GM21447 (cell line): ENCODE results near the gene SPATA20.

Experiments
- ATAC-seq: cut with Tn5 transposase; IDR thresholded peaks from one replicate; pipeline ENCODE4 v1.9.1; 2021; ENCODE audit not compliant: unreplicated experiment

Gene SPATA20

GRCh38 chr17:50519141-50519834 lies 27.7 kb upstream of the SPATA20 start:
- ATAC-seq: no peak

DNA sequence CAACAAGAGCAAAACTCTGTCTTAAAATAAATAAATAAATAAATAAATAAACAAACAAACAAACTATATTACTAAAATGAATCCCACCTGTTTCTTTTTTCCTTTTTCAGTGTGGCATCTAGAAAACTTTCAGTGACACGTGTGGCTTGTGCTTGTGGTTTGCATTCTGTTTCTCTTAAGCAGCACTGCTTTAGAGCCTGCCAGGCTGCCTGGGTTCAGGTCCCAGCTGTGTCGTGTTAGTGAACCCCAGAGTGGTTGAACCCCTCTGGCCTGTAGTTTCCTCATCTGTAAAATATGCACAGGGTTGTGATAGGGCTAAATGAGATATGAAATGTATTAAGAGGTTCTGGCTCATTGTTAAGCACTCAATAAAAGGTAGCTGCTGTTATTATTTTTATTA lies 26.5 kb upstream of the SPATA20 start:
- no peak for ATAC-seq

DNA sequence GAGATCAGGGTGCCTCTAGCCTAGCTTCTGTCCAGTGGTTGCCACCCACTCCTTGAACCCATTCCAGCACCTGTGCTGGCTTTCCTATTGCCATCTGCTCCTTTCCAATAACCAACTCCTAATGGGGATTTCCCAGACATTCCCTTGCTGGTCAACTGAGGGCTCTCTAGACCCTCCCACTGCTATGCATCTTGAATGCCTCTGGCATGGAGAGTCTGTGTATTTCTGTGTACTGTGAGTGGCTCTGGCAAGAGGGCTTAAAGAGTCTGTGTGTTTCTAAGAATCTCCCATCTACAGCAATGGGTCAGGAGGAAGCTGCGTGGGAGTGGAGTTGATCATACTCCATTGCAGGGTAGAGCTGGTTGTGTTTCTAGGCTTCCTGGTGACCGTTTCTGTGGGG lies 25.5 kb upstream of the SPATA20 start:
- no peak for ATAC-seq

DNA sequence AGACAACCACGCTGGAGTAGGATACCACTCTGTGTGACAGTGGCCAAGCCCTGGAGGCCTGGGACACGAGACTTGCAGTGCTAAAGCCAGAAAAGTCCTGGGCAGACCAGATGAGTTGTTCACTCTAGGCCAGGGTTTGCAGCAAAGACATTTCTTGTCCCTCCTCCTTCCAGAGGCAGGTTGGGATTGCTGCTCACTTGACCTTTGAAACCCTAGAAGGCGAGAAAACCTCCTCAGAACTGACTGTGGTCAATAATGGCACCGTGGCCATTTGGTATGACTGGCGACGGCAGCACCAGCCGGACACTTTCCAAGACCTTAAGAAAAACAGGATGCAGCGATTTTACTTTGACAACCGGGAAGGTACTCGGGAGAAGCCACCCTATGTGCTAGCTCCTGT lies 24.2 kb upstream of the SPATA20 start:
- no peak for ATAC-seq

GRCh38 chr17:50523208-50523607 lies 23.8 kb upstream of the SPATA20 start:
- no peak for ATAC-seq

DNA sequence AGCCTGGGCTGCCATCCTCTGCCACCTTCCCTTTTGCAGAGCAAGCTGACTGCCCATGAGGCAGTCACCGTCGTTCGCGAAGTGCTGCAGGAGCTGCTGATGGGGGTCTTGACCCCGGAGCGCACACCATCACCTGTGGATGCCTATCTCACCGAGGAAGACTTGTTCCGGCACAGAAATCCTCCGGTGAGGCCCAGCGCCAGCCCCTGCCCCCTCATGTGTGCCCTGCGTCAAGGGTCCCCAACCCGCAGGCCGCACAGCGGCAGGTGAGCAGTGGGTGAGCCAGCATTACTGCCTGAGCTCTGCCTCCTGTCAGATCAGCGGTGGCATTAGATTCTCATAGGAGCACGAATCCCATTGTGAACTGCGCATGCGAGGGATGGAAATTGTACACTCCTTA lies 22.1 kb upstream of the SPATA20 start:
- no peak for ATAC-seq

- ATAC-seq: no peak
These were observed 19.7 kb upstream of the SPATA20 start for GRCh38 chr17:50527155-50527762.

DNA sequence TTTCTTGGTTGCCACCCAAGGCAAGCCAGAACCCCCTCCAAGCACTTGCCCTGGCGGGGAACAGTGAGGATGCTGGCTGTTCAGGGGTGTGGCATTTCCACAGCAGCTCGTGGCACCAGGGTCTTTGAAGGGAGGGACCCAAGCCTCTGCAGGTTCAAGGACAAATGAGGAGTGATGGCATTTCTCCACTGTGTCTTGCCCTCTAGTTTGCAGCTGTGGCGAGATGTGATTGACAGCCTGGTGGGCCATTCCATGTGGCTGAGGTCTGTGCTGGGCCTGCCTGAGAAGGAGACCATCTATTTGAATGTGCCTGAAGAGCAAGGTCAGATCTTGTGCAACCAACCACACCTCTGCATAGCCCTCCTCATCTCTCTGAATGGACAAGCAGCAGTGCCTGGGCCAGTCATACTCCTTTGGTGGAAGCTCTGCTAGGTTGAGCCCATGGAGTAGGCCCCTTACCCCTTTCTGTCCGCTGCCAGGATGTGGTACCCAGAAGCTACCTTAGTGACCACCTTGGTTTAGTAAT lies 19.0 kb upstream of the SPATA20 start:
- no peak for ATAC-seq

- ATAC-seq: no peak
These were observed 17.1 kb upstream of the SPATA20 start for GRCh38 chr17:50529849-50530248.

DNA sequence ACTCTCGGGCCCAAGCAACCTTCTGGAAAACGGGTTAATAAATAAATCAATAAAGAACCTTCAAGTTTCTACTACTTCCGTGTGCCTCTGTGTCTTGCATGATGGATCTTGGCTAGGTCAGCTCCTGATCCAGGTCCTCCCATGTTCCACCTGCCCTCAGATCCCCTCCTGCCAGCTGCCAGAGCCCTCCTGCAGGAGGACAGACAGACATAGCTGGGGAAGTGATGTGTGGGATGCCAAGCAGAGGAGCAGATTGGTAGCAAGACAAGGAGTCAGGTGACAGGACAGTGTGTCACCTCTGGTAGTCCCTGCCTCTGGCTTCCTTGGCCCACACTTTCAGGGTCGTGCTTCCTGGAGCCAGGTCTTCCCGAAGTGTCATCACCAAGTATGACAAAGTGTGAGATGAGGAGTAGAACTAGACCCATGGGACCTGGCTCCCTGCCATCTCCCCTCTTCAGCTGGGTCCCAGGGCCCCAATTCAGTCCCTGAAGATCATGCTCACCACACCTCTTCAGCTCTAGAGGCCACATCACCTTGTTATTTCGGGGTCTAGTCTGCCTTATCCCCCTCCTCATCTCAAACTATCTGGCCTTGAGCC lies 15.4 kb upstream of the SPATA20 start:
- ATAC-seq: no peak

DNA sequence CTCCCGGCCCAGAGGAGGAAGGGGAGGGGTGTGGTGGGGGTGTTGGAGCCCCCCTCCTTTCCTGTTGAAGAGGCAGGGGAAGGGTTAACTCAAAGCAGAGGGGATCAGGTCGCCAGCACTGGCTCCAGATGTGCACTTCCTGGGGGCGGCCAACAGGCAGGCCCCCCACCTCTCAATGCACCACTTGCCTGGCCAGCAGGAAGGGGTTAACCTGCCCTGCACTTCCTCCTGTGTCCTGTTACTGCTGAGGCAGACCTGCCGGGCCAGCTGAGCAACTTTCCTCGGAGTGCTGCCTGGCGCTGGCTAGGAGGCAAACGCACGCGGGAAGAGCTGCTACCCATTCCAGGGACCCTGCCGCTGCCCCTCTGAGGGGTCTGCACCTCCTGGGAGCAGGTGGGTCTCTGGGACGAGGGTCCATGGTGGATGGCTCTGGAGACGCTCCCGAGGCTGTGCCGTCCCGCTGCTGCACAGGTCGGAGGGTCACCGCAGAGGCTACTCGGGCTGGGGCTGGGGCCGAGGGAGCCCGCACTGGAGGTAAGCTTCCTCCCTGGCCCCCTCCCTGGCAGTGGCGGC lies 14.4 kb upstream of the SPATA20 start, which contains the start of gene EPN3:
TSS of gene EPN3 (plus strand) at position 284 of the 573 bp plus-strand sequence. CDS start 3,822 bp downstream, outside the sequence.
- ATAC-seq: no peak

- no peak for ATAC-seq
These were observed 13.8 kb upstream of the SPATA20 start for GRCh38 chr17:50533185-50533584.

DNA sequence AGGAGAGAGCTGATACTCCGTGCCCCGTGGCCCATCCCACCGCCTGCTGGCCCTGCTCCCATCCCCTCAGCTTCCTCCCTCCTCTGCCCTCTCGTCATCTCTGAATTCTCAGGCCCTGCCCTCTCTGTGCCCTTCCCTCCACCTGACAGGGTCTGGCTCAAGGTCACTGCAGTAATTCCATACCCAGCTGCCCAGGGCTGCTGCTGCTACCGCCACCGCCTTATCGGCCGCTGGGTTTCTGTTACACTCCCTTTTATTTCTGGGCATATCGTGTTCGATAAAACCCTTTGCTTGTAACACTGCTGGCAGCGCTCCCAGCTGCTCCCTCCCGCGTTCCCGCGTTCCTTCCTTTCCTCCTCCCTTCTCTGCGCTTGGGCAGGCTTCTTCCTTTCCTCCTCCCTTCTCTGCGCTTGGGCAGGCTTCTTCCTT lies 13.2 kb upstream of the SPATA20 start:
- ATAC-seq: no peak

DNA sequence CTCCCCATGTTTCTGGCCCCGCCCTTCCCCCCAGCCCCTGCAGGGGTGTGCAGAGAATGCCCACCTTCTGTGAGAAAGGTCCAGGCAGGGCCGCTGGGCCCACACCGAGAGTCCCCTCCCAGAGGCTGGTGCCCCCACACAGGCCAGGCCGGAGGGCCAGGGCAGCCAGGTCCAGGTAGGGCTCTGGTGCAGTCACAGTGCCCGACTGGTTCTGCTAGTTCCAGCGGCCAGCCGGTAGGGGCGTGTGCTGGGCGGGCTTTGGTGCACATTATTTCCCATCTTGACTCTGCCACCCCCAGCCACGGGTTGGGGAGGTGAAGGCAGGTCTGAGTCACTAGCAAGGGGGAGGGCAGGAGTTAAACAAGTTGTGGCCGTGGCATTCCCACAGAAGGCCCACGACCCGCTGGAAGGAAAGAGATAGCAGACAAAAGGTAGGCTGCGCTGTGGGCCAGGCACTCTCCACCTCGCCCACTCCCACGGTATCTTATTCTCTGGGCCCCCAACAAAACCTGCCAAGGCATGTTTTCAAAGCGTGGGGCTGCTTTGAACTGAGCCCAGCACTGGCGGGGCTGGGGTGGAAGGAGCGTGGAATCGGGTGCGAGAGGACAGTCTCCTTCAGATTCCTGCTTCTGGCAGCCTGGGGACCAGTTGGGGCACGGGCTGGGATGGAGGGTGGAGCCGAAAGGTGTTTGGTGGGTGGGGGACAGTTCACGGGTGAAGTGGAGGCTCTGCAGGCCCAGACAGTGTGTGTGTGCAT lies 12.6 kb upstream of the SPATA20 start:
- ATAC-seq: no peak

DNA sequence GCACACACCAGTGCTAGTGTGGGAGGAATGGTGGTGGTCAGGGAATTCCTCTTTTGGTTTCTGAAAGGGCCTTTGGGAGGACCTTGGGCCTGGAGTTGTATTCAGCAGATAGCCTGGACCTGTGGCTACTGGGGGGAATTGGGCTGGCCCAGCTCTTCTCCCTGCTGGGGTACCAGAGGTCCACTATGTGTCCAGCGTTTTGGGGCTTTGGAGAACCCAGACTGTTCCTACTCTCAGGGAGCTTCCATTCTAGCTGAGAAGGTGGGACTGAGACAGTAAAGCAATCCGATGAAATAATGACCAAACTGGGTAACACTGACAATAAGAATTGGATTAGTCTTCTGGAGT lies 12.0 kb upstream of the SPATA20 start:
- ATAC-seq: no peak

DNA sequence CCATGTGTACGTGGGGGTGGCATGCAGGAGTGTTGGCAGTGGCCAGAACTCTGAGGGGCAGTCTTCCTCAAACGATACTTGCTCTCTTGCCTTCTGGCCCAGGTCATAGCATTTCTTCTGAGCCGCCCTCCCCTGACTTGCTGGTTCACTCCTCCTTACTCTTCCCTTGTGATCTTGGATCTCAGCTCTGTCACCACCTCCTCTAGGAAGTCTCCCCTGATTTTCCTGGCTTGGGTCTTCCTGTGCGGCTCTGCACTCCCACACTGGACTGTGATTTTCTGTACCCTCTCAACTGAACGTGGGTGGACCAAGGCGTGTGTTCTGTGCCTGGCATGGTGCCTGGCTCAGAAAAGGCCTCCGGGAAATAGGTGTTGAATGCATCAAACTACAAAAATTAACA lies 11.6 kb upstream of the SPATA20 start:
- ATAC-seq: no peak

GRCh38 chr17:50536683-50537646 lies 10.0 kb upstream of the SPATA20 start:
- no peak for ATAC-seq

DNA sequence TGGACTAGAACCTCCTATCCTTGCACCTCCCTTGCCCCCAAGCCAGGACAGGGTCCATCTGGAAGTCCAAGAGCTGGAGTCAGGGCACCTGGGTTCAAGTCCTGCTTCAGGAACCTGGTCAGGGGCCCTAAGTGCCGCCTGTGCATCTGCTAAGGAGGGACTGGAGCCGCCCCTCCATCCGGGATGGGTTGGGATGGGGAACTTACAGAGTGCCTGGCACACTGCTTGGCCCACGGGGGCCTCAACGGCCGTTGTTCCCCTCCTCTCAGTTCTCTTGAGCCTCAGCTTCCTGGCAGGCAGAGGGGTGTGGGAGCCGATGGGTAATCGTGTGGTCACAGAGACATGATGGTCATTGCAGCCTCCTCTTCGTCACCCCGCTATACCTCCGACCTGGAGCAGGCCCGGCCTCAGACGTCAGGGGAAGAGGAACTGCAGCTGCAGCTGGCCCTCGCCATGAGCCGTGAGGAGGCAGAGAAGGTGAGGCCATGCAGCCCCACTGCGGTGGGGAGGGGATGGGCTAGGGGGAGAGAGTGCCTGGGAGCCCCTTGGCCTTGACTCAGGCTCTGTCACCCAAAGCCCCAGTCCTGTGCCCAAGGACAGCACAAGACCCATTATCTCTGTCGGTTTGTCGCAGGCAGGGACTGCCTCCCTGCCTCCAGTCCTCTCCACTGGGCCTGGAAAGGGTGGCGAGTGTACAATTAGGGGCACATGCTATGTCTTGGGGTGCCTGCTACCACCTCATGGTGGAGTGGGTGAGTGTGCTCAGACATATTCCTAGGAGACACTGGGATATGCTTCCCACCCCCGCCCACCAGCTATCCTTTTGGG lies 9.0 kb upstream of the SPATA20 start:
- ATAC-seq: no peak
